K562 (cell line): Measurements from ENCODE around the gene TMEM132D.

Experiments used
- CTCF ChIP-seq, 3 experiments: IDR thresholded peaks in 2 of 3; conservative IDR thresholded peaks in 1 of 3; 2 replicates each; pipeline ENCODE4 v1.5.1; 2011 to 2012; ENCODE audit warnings: low read length in 3 of 3, mild to moderate bottlenecking in 3 of 3, control low read depth in 2 of 3, improper control_type of control experiment in 1 of 3, inconsistent platforms in 1 of 3, low read depth in 1 of 3, mixed read lengths in 1 of 3, moderate library complexity in 1 of 3; ENCODE audit not compliant: insufficient read depth in 2 of 3
- DLX4 ChIP-seq: fragments of 250-450 bp; sonication (Bioruptor Pico); IDR thresholded peaks from 2 replicates; pipeline ENCODE4 v1.6.1; 2021; ENCODE audit warnings: mild to moderate bottlenecking
- ESRRA ChIP-seq: fragments of 450-650 bp; IDR thresholded peaks from 2 replicates; pipeline ENCODE4 v1.6.1; 2014; ENCODE audit warnings: low read depth, mild to moderate bottlenecking, moderate library complexity, borderline replicate concordance
- EZH2 ChIP-seq: IDR thresholded peaks from 2 replicates; pipeline ENCODE4 v1.6.1; 2012; ENCODE audit warnings: low read depth, mild to moderate bottlenecking, inconsistent platforms, low read length, borderline replicate concordance
- FOXJ3 ChIP-seq: sonication (generic); formaldehyde crosslinking; IDR thresholded peaks from 2 replicates; pipeline ENCODE4 v1.4.0; 2020; ENCODE audit warnings: mild to moderate bottlenecking, missing genetic modification reagents
- HDAC6 ChIP-seq: IDR thresholded peaks from 2 replicates; pipeline ENCODE4 v1.6.1; 2012; ENCODE audit warnings: low read depth, mild to moderate bottlenecking, control low read depth, inconsistent platforms, low read length, moderate library complexity
- JUN ChIP-seq, 2 experiments: sonication (generic) in 1 of 2; formaldehyde crosslinking in 1 of 2; IDR thresholded peaks; 2 replicates each; pipeline versions ENCODE4 v1.6.1 to v1.8.0; 2012 to 2022; ENCODE audit warnings: borderline replicate concordance in 2 of 2, mild to moderate bottlenecking in 2 of 2, improper control_type of control experiment in 1 of 2, low read depth in 1 of 2, low read length in 1 of 2, missing genetic modification reagents in 1 of 2
- MXD1 ChIP-seq: fragments of 250-450 bp; sonication (Bioruptor Pico); IDR thresholded peaks from 2 replicates; pipeline ENCODE4 v1.8.0; 2021; ENCODE audit warnings: borderline replicate concordance, mild to moderate bottlenecking, moderate library complexity; ENCODE audit not compliant: poor library complexity, severe bottlenecking
- NRF1 ChIP-seq, 2 experiments: fragments of 450-650 bp; IDR thresholded peaks in 1 of 2; conservative IDR thresholded peaks in 1 of 2; 2 replicates each; pipeline ENCODE4 v1.6.1; 2014; ENCODE audit warnings: mild to moderate bottlenecking in 2 of 2
- RAD21 ChIP-seq, 2 experiments: fragments of 250-450 bp in 1 of 2; fragments of 450-650 bp in 1 of 2; sonication (Bioruptor Pico) in 1 of 2; formaldehyde crosslinking in 1 of 2; IDR thresholded peaks in 1 of 2; conservative IDR thresholded peaks in 1 of 2; 2 replicates each; pipeline versions ENCODE4 v1.4.0 to v1.8.0; 2020 to 2022; ENCODE audit warnings: mild to moderate bottlenecking in 2 of 2, moderate library complexity in 1 of 2
- RCOR1 ChIP-seq, 2 experiments: IDR thresholded peaks; 2 replicates each; pipeline ENCODE4 v1.6.1; 2012; ENCODE audit warnings: low read depth in 2 of 2, low read length in 2 of 2, borderline replicate concordance in 1 of 2, improper control_type of control experiment in 1 of 2
- ZNF184 ChIP-seq: sonication (generic); formaldehyde crosslinking; IDR thresholded peaks from 2 replicates; pipeline ENCODE4 v1.5.0; 2020; ENCODE audit warnings: missing genetic modification reagents

GRCh38 chr12:129378496-129378895 is 525.3 kb downstream of the TMEM132D start:
- TF ChIP-seq FOXJ3 (CRISPR knock-in tag) (no peak), HDAC6 (no peak), JUN (IDR thresholded peaks at IDR 0.05; ENCODE audit: borderline replicate concordance, low read depth, low read length) (no peak), JUN (CRISPR knock-in tag; IDR thresholded peaks at IDR 0.05; ENCODE audit: borderline replicate concordance) (no peak), RCOR1 (IDR thresholded peaks at IDR 0.05; ENCODE audit: borderline replicate concordance in 1 of 2, low read depth in 2 of 2, low read length in 2 of 2) (no peak), EZH2 (no peak), ESRRA (no peak), MXD1 (CRISPR knock-in tag) (no peak), CTCF (IDR thresholded peaks at IDR 0.05 in 2 of 3, conservative IDR thresholded peaks at IDR 0.05 in 1 of 3; ENCODE audit: insufficient read depth in 2 of 3, low read depth in 1 of 3, low read length in 3 of 3) (no peak), ZNF184 (CRISPR knock-in tag) (no peak), RAD21 (CRISPR knock-in tag; conservative IDR thresholded peaks at IDR 0.05 in 1 of 2, IDR thresholded peaks at IDR 0.05 in 1 of 2) (no peak), NRF1 (conservative IDR thresholded peaks at IDR 0.05 in 1 of 2, IDR thresholded peaks at IDR 0.05 in 1 of 2) (no peak), DLX4 (CRISPR knock-in tag) (no peak)
